Upper lobe of right lung (tissue), 1 donor: ENCODE data around the gene LRP1B. TPM values are rescaled to one million over a fixed set of nuclear protein-coding genes. Genes with fewer than 3 reads are reported as not detected.

Experiments used
- ATAC-seq: fragments of 200-7000 bp; cut with Tn5 transposase; one replicate; pipeline ENCODE4 v1.9.1; 2020; ENCODE audit warnings: mild to moderate bottlenecking, moderate library complexity
- DNase-seq: peaks from one replicate; pipeline ENCODE4 v3.0.0-alpha.2; 2020
- H3K27ac ChIP-seq: fragments of 200-600 bp; one replicate; pipeline ENCODE4 v1.8.0; 2022
- H3K27me3 ChIP-seq: fragments of 200-600 bp; one replicate; pipeline ENCODE4 v1.8.0; 2022; ENCODE audit warnings: mild to moderate bottlenecking
- H3K36me3 ChIP-seq: fragments of 200-600 bp; one replicate; pipeline ENCODE4 v1.8.0; 2022
- H3K4me1 ChIP-seq: fragments of 200-600 bp; one replicate; pipeline ENCODE4 v1.8.0; 2022
- H3K4me3 ChIP-seq: fragments of 200-600 bp; one replicate; pipeline ENCODE4 v1.8.0; 2022; ENCODE audit warnings: mild to moderate bottlenecking
- H3K9me3 ChIP-seq: fragments of 200-600 bp; one replicate; pipeline ENCODE4 v1.8.0; 2022
- intact Hi-C: fragments of 100-400 bp; cut with DNase I; formaldehyde crosslinking; loops from one replicate; pipeline ENCODE4 v1.11.0; 2022
- total RNA-seq: library from RNA; stranded (reverse); fragmentation: NEBNext Ultra II Directional; extraction: Animal tissue kit (Norgen Biotek cat#: 25700); gene quantifications from one replicate; pipeline ENCODE4 v1.2.1, GENCODE V29; 2021
- TF ChIP-seq, protein P1 (sequence below): fragments of 200-600 bp; IDR thresholded peaks from one replicate; pipeline ENCODE4 v1.8.0; 2022; ENCODE audit warnings: antibody characterized with exemption
- donor health status: DM: no; HTN: yes; CAD: no; lungs with severe emphysema.

Gene LRP1B
- total RNA-seq, 1 donor from 2014 or later: 0.12 TPM

DNA sequence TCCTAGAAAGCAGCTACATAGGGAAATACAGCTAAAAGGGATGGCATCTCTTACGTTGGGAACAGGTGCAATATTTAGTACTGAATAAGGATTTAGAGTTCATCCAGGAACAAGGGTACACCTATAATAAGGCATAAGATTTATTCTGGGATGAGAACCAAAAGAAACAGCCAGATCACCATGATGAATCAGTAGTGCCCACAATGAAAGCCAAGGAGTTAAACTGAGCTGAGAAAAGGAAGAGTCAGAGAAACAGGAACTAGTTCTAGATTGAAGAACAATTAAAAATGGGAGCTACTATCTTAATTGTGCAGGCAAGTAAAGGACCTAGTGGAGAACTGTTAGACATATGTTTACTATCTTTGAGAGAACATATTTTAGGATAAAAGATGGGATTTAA lies 692.3 kb downstream of the LRP1B start:
- intact Hi-C loops: no loop called here
- DNase-seq (no peak), ATAC-seq (no peak)
- Histone ChIP-seq H3K4me3 (no peak overlapping the region), H3K27ac (no peak overlapping the region), H3K27me3 (no peaks in the 10 kb centered on the region), H3K9me3 (no peaks in the 10 kb centered on the region), H3K36me3 (no peaks in the 10 kb centered on the region), H3K4me1 (no peaks in the 10 kb centered on the region)
- TF ChIP-seq, protein P1, sequence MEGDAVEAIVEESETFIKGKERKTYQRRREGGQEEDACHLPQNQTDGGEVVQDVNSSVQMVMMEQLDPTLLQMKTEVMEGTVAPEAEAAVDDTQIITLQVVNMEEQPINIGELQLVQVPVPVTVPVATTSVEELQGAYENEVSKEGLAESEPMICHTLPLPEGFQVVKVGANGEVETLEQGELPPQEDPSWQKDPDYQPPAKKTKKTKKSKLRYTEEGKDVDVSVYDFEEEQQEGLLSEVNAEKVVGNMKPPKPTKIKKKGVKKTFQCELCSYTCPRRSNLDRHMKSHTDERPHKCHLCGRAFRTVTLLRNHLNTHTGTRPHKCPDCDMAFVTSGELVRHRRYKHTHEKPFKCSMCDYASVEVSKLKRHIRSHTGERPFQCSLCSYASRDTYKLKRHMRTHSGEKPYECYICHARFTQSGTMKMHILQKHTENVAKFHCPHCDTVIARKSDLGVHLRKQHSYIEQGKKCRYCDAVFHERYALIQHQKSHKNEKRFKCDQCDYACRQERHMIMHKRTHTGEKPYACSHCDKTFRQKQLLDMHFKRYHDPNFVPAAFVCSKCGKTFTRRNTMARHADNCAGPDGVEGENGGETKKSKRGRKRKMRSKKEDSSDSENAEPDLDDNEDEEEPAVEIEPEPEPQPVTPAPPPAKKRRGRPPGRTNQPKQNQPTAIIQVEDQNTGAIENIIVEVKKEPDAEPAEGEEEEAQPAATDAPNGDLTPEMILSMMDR: no peak

DNA sequence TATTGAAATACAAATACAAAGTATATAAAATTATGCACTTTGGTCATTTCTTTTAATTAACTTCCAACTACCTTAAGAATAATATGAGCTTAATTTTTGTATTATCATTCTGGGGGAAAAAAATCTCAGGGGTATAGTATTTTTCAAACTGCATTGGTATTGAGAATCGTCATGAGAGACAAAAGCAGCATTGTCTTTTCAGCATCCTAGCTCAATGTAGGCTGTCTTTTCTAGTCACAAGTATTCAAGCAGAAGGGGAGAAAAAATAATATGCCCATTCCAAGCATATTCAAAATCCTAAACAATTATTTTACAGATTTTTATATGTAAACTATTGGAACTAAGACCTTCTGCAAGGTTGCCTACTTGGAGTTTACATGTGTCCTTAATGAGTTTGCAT lies 693.3 kb downstream of the LRP1B start:
- TF ChIP-seq, protein P1: no peak
- no peaks in the 10 kb centered on the region for H3K36me3 ChIP-seq
- no peak overlapping the region for H3K27ac ChIP-seq
- no peaks in the 10 kb centered on the region for H3K4me1 ChIP-seq
- ATAC-seq (no peak), DNase-seq (no peak)
- intact Hi-C loops: no loop called here
- no peaks in the 10 kb centered on the region for H3K27me3 ChIP-seq
- no peak overlapping the region for H3K4me3 ChIP-seq
- H3K9me3 ChIP-seq: no peaks in the 10 kb centered on the region

DNA sequence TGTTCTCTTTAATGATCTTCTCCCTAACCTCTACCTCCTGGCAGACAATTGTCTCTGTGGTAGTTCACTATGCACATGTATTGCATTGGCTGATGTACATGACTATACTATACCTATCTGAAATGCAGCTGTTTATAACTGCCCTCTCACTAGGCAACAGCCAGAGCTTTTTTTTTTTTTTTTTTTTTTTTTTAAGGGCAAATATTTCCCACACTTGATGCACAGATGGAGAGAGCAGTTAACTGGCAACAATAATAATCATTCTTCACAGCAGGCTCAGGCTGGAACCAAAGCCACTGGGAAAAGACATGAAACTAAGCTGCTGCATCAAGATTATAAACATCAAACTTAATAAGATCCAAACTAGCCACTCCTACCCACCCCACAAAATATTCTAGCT lies 707.7 kb downstream of the LRP1B start:
- Histone ChIP-seq H3K36me3 (no peaks in the 10 kb centered on the region), H3K27me3 (no peaks in the 10 kb centered on the region), H3K27ac (no peak overlapping the region), H3K4me1 (no peaks in the 10 kb centered on the region), H3K9me3 (no peaks in the 10 kb centered on the region), H3K4me3 (no peak overlapping the region)
- TF ChIP-seq, protein P1: no peak
- intact Hi-C loops: no loop called here
- DNase-seq: no peak
- ATAC-seq: no peak

DNA sequence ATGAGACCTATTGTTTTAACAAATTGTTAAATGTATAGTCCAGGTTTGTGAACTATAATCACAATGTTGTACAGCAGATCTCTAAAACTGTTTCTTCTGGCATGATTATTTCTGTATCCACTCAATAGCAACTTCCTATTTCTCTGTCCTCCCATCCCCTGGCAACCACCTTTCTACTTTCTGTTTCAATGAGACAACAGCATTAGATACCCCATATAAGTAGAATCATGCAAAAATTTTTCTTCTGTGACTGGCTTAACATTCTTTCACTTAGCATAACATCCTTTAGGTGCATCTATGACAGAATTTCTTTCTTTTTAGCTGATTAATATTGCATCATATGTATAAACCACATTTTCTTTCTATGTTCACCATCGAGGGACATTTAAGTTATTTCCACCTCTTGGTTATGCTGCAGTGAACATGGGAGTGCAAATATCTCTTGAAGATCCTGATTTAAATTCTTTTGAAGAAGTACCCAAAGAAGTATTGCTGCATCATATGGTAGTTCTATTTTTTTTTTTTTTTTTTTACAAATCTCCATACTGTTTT lies 713.5 kb downstream of the LRP1B start:
- ATAC-seq: no peak
- no peak overlapping the region for H3K4me3 ChIP-seq
- no peaks in the 10 kb centered on the region for H3K9me3 ChIP-seq
- TF ChIP-seq, protein P1: no peak
- H3K36me3 ChIP-seq: no peaks in the 10 kb centered on the region
- no peak for DNase-seq
- no peaks in the 10 kb centered on the region for H3K27me3 ChIP-seq
- intact Hi-C loops: no loop called here
- H3K4me1 ChIP-seq: no peaks in the 10 kb centered on the region
- no peak overlapping the region for H3K27ac ChIP-seq

DNA sequence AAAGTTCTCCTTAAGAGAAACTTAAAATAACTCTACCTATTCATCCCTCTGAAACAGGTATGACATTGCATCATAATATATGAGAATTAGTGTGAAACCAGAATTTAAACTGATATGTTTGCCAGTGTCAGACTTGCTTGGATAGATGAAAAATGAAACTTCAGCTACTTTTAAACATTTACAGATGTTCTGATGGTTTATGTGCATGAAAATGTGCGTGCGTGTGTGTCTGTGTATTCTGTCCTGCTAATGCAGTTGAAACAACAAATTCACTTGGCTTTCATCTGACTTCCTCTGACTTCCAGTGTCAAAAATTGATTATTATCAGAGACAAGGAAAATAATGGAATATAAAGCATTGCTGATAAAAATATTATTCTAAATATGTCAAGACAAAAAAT lies 719.4 kb downstream of the LRP1B start:
- TF ChIP-seq, protein P1: no peak
- DNase-seq (no peak), ATAC-seq (no peak)
- H3K36me3 ChIP-seq: no peaks in the 10 kb centered on the region
- no peaks in the 10 kb centered on the region for H3K27me3 ChIP-seq
- no peak overlapping the region for H3K27ac ChIP-seq
- H3K4me1 ChIP-seq: no peaks in the 10 kb centered on the region
- H3K9me3 ChIP-seq: no peaks in the 10 kb centered on the region
- H3K4me3 ChIP-seq: no peak overlapping the region
- intact Hi-C loops: no loop called here

DNA sequence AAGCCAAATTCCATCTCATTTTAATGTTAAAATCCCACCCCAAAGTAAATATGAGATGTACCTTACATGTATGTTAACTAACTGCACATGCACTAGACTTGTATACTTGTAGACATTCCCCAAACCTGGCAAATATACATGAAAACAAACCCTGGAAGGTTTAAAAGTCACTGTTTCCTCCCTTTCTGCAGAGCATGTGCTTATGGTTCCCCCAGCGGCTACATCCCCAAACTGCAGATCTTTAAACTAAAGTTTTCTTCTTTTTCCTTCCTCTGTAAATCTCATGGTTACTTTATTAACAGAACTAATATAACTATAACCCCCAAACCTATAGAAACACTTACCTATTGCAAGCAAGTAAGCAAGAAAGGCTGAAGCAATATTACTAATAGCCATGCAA lies 731.5 kb downstream of the LRP1B start:
- ATAC-seq: no peak
- intact Hi-C loops: no loop called here
- Histone ChIP-seq H3K27me3 (no peaks in the 10 kb centered on the region), H3K27ac (no peak overlapping the region), H3K36me3 (no peaks in the 10 kb centered on the region), H3K9me3 (no peaks in the 10 kb centered on the region), H3K4me1 (no peaks in the 10 kb centered on the region), H3K4me3 (no peak overlapping the region)
- TF ChIP-seq, protein P1: no peak
- DNase-seq: no peak
